Activated CD4-positive, alpha-beta T cell treated with anti-CD3 and anti-CD28 coated beads for 4 hours (primary cell): ENCODE results near the gene SPOCD1.
"Not testable (repeated sequence)": the region's sequence is repeated elsewhere in the genome, so short reads cannot be mapped to it uniquely, and the experiment has no call there.

Experiments used
- DNase-seq, 2 donors: peaks; one replicate each; pipeline ENCODE4 v3.0.0-alpha.2; 2020

The SPOCD1 gene

DNA sequence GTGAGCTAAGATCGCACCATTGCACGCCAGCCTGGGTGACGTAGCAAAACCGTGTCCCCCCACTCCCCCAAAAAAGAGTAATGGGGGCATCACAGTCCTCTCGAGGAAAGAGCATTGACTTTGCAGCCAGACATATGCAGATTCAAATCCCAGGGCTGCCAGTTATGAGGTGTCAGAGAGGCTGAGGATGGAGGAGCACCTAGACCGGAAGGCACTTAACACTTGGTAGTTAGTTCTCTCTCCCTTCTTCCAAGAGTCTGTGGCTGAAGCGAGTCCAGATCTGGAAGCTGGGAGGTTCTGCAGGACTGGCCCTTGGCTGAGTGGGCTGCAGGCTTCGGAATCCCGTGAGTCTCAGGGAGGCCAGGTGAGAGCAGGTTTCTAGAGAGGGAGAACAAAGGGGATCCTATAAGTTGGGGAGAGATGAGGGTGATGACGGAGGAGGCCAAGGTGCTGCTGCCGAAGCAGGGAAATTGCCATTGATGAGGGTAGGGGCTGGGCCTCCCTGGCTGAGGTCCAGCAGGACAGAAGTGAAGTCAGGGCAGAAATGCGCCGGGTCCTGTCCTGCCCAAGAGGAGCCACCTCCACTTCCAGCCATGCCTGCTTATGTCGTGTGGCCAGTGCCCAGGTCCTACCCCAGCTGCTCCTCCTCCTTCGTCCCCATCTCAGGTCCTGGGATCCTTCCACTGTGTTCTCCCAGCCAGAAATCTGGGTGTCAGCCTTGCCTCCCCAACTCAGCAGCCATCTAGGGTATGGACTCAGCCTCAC lies 13.3 kb upstream of the SPOCD1 start:
- no peak for DNase-seq

DNA sequence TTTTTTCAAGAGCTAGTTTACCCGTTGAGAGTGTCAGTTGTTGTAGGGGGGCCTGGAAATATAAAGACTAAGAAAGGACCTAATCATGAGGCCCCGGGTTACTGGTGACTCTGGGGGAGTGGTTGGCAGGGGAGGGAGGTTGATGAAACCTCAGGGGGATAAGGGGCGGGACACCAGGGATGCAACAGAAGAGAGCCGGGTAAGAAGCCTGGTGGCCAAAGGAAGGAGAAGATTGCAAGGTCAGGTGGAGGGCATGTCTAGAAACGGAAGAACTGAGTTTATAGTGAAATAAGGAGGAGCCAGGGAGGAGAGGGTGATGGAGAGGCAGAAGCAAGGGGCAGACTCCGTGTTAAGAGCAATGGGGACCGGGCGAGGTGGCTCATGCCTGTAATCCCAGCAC lies 12.5 kb upstream of the SPOCD1 start:
- DNase-seq, result no peak

GRCh38 chr1:31823780-31824179 lies 8.0 kb upstream of the SPOCD1 start:
- no peak for DNase-seq

DNA sequence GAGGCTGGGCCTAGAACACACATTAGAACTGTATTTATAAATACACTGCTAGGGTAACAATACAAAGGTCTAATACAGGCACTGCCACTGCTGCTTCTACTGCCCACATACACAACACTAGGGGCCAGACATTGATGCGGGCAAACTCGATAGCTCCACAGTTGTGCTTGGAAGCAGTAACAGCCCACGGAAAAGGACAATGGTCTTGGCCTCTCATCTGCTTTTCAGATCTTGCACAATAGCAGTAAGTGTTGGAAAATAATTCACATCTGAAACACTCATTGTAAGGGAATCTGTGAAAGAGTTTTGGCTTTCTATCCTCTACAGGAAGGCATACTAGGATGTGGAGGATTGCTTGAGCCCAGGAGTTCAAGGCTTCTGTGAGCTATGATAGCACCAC lies 6.9 kb upstream of the SPOCD1 start:
- no peak for DNase-seq

DNA sequence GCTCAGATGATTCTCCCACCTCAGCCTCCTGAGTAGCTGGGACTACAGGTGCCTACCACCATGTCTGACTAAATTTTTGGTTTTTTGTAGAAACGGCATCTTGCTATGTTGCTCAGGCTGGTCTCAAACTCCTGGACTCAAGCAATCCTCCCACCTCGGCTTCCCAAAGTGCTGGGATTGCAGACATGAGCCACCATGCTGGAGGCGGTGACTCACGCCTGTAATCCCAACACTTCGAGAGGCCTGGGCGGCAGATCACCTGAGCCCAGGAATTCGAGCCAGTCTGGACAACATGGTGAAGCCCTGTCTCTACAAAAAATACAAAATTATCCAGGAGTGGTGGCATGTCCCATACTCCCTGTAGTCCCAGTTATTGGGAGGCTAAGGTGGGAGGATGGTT lies 4.4 kb upstream of the SPOCD1 start:
- DNase-seq, result not testable (repeated sequence)

DNA sequence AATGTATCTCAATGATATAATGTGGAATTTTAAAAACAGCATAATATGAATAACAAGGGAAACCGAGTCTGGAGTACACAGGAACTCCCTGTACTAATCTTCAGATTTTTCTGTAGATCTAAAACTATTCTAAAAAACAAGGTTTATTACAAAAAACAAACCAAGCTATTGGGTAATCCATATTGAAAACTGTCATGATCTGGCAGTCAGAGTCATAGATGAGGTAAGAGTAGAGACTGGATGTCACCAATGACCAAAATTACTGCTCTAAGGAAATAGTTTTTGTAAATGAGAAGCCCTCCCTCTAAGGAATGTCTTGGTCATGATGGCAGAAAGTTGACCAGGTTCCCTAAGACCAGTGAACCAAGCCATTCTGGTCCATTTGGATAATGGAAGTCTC lies 2.4 kb upstream of the SPOCD1 start:
- DNase-seq, result no peak

DNA sequence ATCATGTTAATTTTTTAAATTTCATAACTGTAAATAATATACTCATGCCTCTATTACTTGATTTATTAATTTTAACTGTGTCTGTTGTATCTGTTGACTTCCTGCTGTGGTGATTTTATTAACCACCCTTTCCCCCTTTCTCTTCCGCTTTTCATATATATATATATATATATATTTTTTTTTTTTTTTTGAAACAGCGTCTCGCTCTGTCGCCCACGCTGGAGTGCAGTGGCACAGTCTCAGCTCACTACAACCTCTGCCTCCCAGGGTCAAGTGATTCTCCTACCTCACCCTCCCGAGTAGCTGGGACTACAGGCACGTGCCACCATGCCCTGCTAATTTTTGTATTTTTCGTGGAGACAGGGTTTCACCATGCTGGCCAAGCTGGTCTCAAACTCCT lies 1.1 kb upstream of the SPOCD1 start:
- not testable (repeated sequence) for DNase-seq

GRCh38 chr1:31816501-31816900 lies 679 bp upstream of the SPOCD1 start:
- not testable (repeated sequence) for DNase-seq

GRCh38 chr1:31815307-31815645 lies 546 bp downstream of the SPOCD1 start:
- DNase-seq, result no peak

DNA sequence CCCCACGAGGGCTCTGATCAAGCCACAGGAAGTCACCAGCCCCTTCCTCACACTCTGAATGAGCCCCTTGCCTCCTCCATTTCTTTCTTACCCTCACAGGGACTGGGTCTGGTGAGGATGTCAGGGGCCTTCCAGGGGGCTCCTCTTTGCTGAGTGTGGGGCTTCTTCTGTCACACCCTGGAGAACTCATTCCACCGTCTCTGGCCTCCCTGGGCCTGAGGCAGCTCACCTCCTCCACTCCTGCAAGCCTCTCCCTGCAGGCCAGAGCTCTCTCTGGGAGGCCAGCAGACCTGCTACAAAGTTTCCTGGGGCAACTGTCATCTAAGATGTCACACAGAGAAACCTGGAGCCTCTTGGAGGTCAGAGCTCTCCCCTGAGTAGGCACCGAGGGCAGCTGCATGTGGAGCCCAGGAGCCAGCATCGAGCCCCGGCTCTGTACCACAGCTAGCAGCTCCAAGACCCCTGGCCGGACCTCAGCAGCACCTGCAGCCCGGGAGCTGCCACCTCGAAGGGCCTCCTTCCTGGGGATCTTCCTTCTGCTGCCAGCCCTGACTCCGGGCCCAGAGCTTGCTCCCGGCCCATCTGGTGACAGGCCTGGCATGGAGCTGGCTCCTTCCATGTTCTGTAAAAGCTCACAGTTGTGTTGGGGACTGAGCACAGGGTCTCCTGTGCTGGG lies 1.1 kb downstream of the SPOCD1 start:
- DNase-seq, result no peak

- DNase-seq, result no peak
Observed at GRCh38 chr1:31814041-31814511, 1.7 kb downstream of the SPOCD1 start.

DNA sequence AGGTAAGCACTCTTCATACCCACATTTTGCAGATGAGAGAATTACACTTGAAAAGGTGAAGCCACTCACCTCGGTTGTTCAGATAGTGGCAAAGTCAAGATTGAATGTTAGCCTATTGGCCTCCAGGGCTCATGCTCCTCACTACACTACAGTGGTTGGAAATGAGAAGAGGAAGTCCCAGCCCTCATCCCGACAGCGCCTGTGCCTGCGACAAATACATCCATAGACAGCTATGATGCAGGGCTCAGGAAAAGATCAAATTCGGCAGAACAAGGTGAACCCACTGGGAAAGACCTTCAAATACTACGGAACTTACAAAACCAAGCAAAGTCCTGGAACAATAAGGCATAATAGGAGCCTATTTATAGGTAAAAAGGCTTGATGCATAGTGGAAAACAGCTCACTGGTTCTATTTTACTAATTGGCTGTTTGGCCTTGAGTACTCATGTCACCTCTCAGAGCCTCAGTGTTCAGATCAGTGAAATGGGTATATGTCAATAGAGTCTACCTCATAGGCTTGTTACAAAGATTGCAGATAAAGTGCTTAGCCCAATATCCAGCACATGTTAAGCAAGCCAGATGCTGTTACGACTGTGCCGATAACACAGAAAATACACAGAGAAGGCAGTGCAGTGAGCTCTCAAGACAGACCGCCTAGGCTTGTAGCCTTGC lies 3.5 kb downstream of the SPOCD1 start:
- no peak for DNase-seq

DNA sequence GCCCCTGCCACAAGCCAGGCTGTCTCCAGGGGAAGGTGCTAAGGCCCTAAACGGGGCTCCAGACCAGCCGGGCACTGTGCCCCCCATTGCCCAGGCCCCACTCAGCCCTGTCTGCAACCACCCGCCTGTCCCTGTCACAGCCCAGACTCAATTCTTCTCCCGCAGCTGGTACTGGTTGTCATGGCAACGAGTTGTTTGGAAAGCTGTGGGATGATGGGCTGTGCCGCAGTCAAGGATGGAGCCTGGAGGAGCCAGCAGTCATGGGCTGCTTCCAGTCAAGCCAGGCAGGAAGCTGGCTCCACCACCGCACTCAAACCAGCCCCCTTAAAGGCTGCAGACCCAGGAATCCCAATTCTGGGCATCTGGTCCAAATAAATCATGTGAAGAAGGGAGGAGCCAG lies 4.2 kb downstream of the SPOCD1 start:
- DNase-seq, result no peak

DNA sequence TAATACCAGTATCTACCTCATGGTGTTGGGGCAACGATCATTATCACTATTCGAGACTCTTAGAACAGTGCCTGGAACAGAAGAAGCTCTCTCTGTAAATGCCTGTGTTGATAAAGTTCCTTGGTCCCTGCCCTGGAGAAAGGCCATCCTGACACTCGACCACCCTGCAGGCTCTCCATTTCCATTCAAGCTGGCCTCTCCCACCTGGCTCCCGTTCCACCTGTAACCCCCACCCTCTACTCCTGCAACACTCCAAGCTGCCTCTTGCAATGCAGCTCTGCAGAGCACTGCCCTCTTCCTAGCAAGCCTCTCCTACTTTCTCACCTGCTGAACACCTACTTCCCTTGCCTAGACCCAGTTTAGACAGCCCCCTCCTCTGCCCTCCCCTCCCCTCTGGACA lies 6.1 kb downstream of the SPOCD1 start:
- DNase-seq, result no peak

- no peak for DNase-seq
Observed at GRCh38 chr1:31807273-31808048, 8.4 kb downstream of the SPOCD1 start.

DNA sequence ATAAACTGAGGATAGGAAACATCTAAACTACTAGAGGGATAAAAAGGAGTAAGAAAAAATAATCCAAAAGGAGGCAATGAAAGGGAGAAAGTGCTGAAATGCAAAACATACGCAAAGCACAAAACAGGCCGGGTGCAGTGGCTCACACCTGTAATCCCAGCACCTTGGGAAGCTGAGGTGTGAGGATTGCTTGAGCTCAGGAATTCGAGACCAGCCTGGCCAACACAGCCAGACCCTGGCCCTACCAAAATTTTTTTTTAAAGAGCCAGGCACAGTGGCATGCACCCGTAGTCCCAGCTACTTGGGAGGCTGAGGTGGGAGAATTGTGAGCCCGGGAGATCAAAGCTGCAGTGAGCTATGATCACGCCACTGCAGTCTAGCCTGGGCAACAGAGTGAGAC lies 10.5 kb downstream of the SPOCD1 start:
- DNase-seq, result no peak

GRCh38 chr1:31804098-31804497 lies 11.7 kb downstream of the SPOCD1 start:
- DNase-seq, result no peak

DNA sequence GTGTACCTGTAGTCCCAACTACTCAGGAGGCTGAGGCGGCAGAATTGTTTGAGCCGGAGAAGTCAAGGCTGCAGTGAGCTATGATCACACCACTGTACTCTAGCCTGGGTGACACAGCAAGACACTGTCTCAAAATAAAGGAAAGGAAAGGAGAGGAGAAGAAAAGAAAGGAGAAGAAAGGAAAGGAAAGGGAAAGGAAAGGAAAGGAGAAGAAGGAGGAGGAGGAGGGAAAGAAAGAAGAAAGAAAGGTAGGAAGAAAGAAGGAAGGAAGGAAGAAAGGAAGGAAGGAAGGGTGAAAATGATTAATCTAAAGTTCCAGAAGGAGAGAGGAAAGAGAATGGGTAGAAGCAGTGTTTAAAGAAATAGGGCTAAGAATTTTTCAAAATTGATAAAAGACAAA lies 12.2 kb downstream of the SPOCD1 start:
- DNase-seq, result no peak

- no peak for DNase-seq
Observed at GRCh38 chr1:31802190-31803150, 13.4 kb downstream of the SPOCD1 start.

DNA sequence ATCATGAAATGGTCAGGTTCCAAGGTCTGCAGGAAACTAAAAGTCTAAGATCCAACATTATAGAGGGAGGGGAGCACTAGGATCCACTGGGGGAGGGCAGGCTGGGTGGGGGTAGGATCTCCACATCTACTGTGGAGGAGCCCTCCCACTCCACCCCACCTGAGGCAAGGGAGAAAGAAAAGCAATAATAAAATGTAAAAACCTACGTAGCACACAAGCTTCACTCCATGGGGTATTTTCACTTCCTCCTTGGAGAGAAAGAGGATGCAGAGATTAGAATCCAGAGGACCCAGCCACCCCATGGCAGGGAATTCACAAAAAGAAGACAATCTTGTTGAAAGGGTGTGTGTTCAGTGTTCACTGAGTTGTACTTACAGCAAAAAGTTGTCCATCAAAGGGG lies 14.4 kb downstream of the SPOCD1 start:
- no peak for DNase-seq

GRCh38 chr1:31800674-31800967 lies 15.2 kb downstream of the SPOCD1 start:
- DNase-seq, result no peak
